Esophagus squamous epithelium (tissue), 4 donors: ENCODE results near the gene TLE1.

Source experiments
- POLR2A ChIP-seq, 4 donors: fragments of 450-650 bp; IDR thresholded peaks; one replicate each; pipeline ENCODE4 v1.6.1; 2017; ENCODE audit warnings: antibody characterized with exemption in 4 of 4, mild to moderate bottlenecking in 4 of 4, moderate library complexity in 3 of 4
- TF ChIP-seq, protein P1 (sequence below), 6 experiments: fragments of 450-650 bp in 4 of 6; fragments of 200-600 bp in 2 of 6; sonication (generic) in 2 of 6; IDR thresholded peaks; one replicate each; pipeline ENCODE4 v1.5.1; 2016 to 2019; ENCODE audit warnings: antibody characterized with exemption in 6 of 6, mild to moderate bottlenecking in 4 of 6, moderate library complexity in 4 of 6

DNA sequence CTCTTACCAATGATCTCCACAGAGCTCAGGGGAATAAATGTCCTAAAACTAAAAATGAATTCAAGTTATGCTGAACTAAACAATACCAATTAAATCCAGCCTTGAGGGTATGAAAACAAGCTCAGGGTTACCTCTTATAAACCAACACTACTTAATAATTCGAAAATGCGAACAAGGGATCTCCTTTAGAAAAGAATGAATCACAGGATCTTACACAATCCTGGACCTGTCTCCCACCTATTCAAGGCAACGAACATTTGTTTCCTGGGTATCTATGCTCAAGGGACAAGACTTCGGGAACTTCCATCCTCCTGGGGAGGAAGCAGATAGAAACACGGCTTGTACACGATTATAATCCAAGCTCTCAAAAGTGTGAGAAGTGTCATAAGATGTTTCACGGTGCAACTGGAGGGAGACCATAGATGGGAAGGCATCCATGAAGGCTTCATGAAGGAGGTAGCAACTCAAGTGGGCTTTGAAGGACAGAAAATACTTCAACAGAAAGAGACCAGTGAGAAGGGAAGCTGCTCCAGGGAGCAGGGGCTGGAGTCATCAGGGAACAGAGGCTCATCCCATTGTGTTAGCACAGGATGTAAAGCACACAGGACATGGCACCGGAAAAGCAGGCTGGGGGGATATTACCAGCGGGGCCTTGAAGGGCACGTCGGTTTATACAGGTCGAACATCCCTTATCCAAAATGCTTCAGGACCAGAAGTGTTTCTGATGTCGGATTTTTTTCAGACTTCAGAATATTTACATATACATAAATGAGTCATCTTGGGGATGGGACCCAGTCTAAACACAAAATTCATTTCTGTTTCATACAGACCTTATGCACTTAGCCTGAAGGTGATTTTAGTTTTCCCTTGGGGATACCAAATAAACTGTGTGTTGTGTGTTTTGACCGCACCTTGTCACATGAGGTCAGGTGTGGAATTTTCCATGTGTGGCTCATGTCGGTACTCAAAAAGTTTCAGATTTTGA, 87.4 kb downstream of the TLE1 start:
- TF ChIP-seq, protein P1, sequence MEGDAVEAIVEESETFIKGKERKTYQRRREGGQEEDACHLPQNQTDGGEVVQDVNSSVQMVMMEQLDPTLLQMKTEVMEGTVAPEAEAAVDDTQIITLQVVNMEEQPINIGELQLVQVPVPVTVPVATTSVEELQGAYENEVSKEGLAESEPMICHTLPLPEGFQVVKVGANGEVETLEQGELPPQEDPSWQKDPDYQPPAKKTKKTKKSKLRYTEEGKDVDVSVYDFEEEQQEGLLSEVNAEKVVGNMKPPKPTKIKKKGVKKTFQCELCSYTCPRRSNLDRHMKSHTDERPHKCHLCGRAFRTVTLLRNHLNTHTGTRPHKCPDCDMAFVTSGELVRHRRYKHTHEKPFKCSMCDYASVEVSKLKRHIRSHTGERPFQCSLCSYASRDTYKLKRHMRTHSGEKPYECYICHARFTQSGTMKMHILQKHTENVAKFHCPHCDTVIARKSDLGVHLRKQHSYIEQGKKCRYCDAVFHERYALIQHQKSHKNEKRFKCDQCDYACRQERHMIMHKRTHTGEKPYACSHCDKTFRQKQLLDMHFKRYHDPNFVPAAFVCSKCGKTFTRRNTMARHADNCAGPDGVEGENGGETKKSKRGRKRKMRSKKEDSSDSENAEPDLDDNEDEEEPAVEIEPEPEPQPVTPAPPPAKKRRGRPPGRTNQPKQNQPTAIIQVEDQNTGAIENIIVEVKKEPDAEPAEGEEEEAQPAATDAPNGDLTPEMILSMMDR (IDR thresholded peaks at IDR 0.05): no peak
- no peak for TF ChIP-seq POLR2A (IDR thresholded peaks at IDR 0.05)
